DND-41 (cell line): ENCODE data around the gene FOXP1.

Experiments used
- EZH2 ChIP-seq: IDR thresholded peaks from 3 replicates; pipeline ENCODE4 v1.6.1; 2012; ENCODE audit warnings: borderline replicate concordance, low read depth, mild to moderate bottlenecking, moderate library complexity, low read length, inconsistent platforms; ENCODE audit not compliant: severe bottlenecking
- TF ChIP-seq, protein P1 (sequence below): IDR thresholded peaks from 2 replicates; pipeline ENCODE4 v1.5.1; 2012; ENCODE audit warnings: borderline replicate concordance, low read length, moderate library complexity, mild to moderate bottlenecking; ENCODE audit not compliant: poor library complexity, severe bottlenecking; ENCODE audit errors: extremely low read depth

- no peak for TF ChIP-seq EZH2
- TF ChIP-seq, protein P1, sequence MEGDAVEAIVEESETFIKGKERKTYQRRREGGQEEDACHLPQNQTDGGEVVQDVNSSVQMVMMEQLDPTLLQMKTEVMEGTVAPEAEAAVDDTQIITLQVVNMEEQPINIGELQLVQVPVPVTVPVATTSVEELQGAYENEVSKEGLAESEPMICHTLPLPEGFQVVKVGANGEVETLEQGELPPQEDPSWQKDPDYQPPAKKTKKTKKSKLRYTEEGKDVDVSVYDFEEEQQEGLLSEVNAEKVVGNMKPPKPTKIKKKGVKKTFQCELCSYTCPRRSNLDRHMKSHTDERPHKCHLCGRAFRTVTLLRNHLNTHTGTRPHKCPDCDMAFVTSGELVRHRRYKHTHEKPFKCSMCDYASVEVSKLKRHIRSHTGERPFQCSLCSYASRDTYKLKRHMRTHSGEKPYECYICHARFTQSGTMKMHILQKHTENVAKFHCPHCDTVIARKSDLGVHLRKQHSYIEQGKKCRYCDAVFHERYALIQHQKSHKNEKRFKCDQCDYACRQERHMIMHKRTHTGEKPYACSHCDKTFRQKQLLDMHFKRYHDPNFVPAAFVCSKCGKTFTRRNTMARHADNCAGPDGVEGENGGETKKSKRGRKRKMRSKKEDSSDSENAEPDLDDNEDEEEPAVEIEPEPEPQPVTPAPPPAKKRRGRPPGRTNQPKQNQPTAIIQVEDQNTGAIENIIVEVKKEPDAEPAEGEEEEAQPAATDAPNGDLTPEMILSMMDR, result no peak
Observed at GRCh38 chr3:71097557-71097956, 486.0 kb downstream of the FOXP1 start.
